Endothelial cell of umbilical vein (primary cell): ENCODE measurements around the gene XRN1.

Source experiments
- CTCF ChIP-seq, 2 donors: IDR thresholded peaks; 1 replicate in 1 of 2; 2 replicates in 1 of 2; pipeline ENCODE4 v1.5.1; 2011; ENCODE audit warnings: low read length in 2 of 2, mild to moderate bottlenecking in 2 of 2, moderate library complexity in 2 of 2, control low read depth in 1 of 2, inconsistent platforms in 1 of 2, low read depth in 1 of 2; ENCODE audit not compliant: insufficient read depth in 1 of 2; ENCODE audit errors: extremely low read depth in 1 of 2
- EZH2 ChIP-seq: IDR thresholded peaks from 2 replicates; pipeline ENCODE4 v1.6.1; 2012; ENCODE audit warnings: borderline replicate concordance, low read depth, mild to moderate bottlenecking, moderate library complexity, low read length, inconsistent platforms; ENCODE audit not compliant: severe bottlenecking
- GATA2 ChIP-seq: IDR thresholded peaks from 2 replicates; pipeline ENCODE4 v1.7.0; 2011; ENCODE audit warnings: low read depth, mild to moderate bottlenecking, moderate library complexity, mixed read lengths, low read length; ENCODE audit not compliant: insufficient read length, insufficient read depth
- POLR2A ChIP-seq: IDR thresholded peaks from 2 replicates; pipeline ENCODE4 v1.6.1; 2012; ENCODE audit warnings: low read depth, mild to moderate bottlenecking, control low read depth, low read length
- POLR2AphosphoS5 ChIP-seq: IDR thresholded peaks from 2 replicates; pipeline ENCODE4 v1.6.1; 2012; ENCODE audit warnings: low read depth, mild to moderate bottlenecking, control low read depth, low read length, moderate library complexity; ENCODE audit not compliant: insufficient read depth

- no peak for TF ChIP-seq CTCF (IDR thresholded peaks at IDR 0.05; ENCODE audit: extremely low read depth in 1 of 2, insufficient read depth in 1 of 2, low read depth in 1 of 2, low read length in 2 of 2)
- no peak for TF ChIP-seq POLR2A
- no peak for TF ChIP-seq EZH2
- TF ChIP-seq GATA2: no peak
- no peak for TF ChIP-seq POLR2AphosphoS5
Observed at GRCh38 chr3:142429582-142429981, 18.3 kb downstream of the XRN1 start.
